ENCODE measurements around the gene AIG1. TPM values are rescaled to one million over a fixed set of nuclear protein-coding genes. Genes with fewer than 3 reads are reported as not detected.
"Not testable (repeated sequence)": the region's sequence is repeated elsewhere in the genome, so short reads cannot be mapped to it uniquely, and the experiment has no call there.

Gene AIG1
- total RNA-seq, 1 donor from 2014 or later: 29.6 TPM

GRCh38 chr6:143136647-143137046 is 76.0 kb downstream of the AIG1 start:
- intact Hi-C loops (cut with DNase I): no loop called here
- H3K4me3 ChIP-seq: no peak overlapping the region
- H3K4me1 ChIP-seq: no peaks in the 10 kb centered on the region
- H3K36me3 ChIP-seq: peaks cover 9% of the 10 kb centered on the region
- H3K27me3 ChIP-seq (ENCODE audit: low read depth): no peaks in the 10 kb centered on the region
- TF ChIP-seq CTCF (IDR thresholded peaks at IDR 0.05): no peak
- DNase-seq (no peak), ATAC-seq (no peak)
- H3K27ac ChIP-seq: no peak overlapping the region
- peaks cover 1% of the 10 kb centered on the region for H3K9me3 ChIP-seq

- TF ChIP-seq CTCF (IDR thresholded peaks at IDR 0.05): no peak
- DNase-seq: no peak
Measured at GRCh38 chr6:143139239-143139784, 78.6 kb downstream of the AIG1 start.

GRCh38 chr6:143139884-143140283 is 79.2 kb downstream of the AIG1 start:
- H3K36me3 ChIP-seq; H3K4me3 ChIP-seq; H3K4me1 ChIP-seq; intact Hi-C loops (cut with DNase I); DNase-seq; ATAC-seq; H3K27me3 ChIP-seq (ENCODE audit: low read depth); H3K27ac ChIP-seq; H3K9me3 ChIP-seq: not testable (repeated sequence)

More at GRCh38 chr6:143139239-143139784, 78.6 kb downstream of the AIG1 start:
- intact Hi-C loops (cut with DNase I): no loop called here
- Histone ChIP-seq H3K4me3 (no peak overlapping the region), H3K27ac (no peak overlapping the region), H3K4me1 (no peaks in the 10 kb centered on the region), H3K27me3 (ENCODE audit: low read depth) (no peaks in the 10 kb centered on the region), H3K36me3 (peaks cover 9% of the 10 kb centered on the region), H3K9me3 (no peaks in the 10 kb centered on the region)
- no peak for ATAC-seq

GRCh38 chr6:143140767-143141166 is 80.1 kb downstream of the AIG1 start:
- Histone ChIP-seq H3K4me1 (no peaks in the 10 kb centered on the region), H3K4me3 (no peak overlapping the region), H3K36me3 (peaks cover 9% of the 10 kb centered on the region), H3K9me3 (no peaks in the 10 kb centered on the region), H3K27me3 (ENCODE audit: low read depth) (no peaks in the 10 kb centered on the region), H3K27ac (no peak overlapping the region)
- TF ChIP-seq CTCF (IDR thresholded peaks at IDR 0.05): no peak
- no peak for ATAC-seq
- intact Hi-C loops (cut with DNase I): no loop called here
- DNase-seq: no peak

GRCh38 chr6:143141442-143141841 is 80.8 kb downstream of the AIG1 start:
- Histone ChIP-seq H3K27ac (no peak overlapping the region), H3K9me3 (no peaks in the 10 kb centered on the region), H3K4me1 (no peaks in the 10 kb centered on the region), H3K4me3 (no peak overlapping the region), H3K36me3 (peaks cover 9% of the 10 kb centered on the region), H3K27me3 (ENCODE audit: low read depth) (no peaks in the 10 kb centered on the region)
- DNase-seq (no peak), ATAC-seq (no peak)
- intact Hi-C loops (cut with DNase I): no loop called here
- no peak for TF ChIP-seq CTCF (IDR thresholded peaks at IDR 0.05)

- H3K4me1 ChIP-seq: no peaks in the 10 kb centered on the region
- no peaks in the 10 kb centered on the region for H3K9me3 ChIP-seq
- no peak overlapping the region for H3K27ac ChIP-seq
- no peak overlapping the region for H3K4me3 ChIP-seq
- DNase-seq (no peak), ATAC-seq (no peak)
- no peaks in the 10 kb centered on the region for H3K36me3 ChIP-seq
- H3K27me3 ChIP-seq (ENCODE audit: low read depth): no peaks in the 10 kb centered on the region
- no peak for TF ChIP-seq CTCF (IDR thresholded peaks at IDR 0.05)
- intact Hi-C loops (cut with DNase I): no loop called here
Measured at GRCh38 chr6:143146186-143146851, 85.6 kb downstream of the AIG1 start.

Data from lower lobe of right lung (tissue), 2 donors.